Stomach (tissue), 4 donors: ENCODE data around the gene NR3C1.

Experiments used
- CTCF ChIP-seq, 7 experiments: fragments of 450-650 bp in 4 of 7; fragments of 200-600 bp in 3 of 7; sonication (generic) in 3 of 7; IDR thresholded peaks; one replicate each; pipeline ENCODE4 v1.5.1; 2016 to 2019; ENCODE audit warnings: antibody characterized with exemption in 7 of 7, control low read depth in 2 of 7, mild to moderate bottlenecking in 1 of 7
- POLR2A ChIP-seq, 4 donors: fragments of 450-650 bp; IDR thresholded peaks; one replicate each; pipeline ENCODE4 v1.6.1; 2016; ENCODE audit warnings: antibody characterized with exemption in 4 of 4, control low read depth in 2 of 4, mild to moderate bottlenecking in 1 of 4, moderate library complexity in 1 of 4

DNA sequence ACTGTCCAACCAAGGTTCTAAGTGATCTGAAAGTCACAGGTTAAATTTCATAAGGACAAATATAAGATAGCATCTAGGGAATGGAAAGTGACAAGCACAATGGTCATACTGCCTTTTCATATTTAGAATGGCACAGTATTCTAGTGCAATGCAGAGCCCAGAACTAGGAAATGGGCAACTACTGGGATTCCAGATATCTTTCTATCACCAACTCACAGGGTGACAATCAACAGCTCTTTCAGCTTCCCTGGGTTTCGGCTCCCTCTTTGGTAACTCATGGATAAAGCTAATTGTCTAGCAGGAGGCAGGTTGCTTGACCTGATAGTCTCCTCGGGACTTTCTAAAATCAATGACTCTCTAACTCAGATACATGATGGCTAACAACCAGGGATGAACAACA lies 60.4 kb downstream of the NR3C1 start:
- TF ChIP-seq CTCF (IDR thresholded peaks at IDR 0.05) (no peak), POLR2A (IDR thresholded peaks at IDR 0.05) (no peak)
